ENCODE results near the gene NCKAP5.

NCKAP5 gene

DNA sequence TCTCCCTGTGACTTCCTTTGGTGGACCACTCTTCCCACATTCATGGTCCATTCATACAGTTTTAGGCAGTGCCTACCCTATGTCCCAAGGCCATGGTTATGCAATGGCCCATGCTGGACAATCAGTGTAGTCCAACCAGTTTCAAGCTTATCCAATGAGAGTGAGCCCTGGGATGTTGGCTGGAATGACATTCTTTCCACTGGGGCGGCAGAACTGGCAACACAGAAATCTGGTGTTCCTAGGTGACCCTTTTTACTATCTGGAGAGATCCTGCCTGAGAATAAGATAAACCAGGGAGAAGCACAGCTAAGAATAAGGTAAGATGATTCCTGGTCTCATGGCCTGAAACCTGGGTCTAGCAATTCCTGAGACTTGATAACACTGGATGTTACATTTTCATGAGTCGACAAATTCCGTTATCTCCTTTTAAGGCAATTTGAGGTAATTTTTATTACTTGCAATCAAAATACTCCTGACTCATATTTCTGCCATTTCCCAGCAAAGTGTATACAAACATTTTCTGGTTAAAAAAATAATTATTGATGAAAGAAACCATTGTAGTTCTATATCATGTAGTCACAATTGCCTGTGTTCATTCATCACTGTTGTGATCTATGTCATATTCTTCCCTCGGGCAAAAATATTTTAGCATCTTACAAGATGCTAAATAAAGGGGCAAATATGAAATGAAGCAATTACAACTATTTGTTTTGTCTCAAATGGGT lies 626.8 kb downstream of the NCKAP5 start:
- DNase-seq (ENCODE audit: low spot score) = no peak

DNA sequence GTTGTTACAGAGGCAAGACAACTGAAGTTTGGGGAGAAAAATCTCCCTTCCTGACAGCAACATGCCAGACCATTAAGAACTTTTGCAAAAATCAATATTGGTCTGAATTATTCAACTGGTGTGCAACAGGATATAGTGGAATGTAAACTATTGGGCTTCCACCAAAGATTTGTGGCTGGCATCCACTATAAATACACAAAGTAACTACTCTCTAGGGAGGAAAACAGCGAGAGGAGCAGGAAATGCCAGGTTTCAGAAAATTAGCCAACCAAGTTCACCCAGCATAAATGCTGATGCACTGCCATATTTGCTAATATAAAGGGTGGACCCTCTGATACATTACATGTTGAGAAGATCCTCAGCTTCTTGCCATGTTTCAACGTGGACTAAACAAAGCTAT lies 630.6 kb downstream of the NCKAP5 start:
- no peak for DNase-seq (ENCODE audit: low spot score)

DNA sequence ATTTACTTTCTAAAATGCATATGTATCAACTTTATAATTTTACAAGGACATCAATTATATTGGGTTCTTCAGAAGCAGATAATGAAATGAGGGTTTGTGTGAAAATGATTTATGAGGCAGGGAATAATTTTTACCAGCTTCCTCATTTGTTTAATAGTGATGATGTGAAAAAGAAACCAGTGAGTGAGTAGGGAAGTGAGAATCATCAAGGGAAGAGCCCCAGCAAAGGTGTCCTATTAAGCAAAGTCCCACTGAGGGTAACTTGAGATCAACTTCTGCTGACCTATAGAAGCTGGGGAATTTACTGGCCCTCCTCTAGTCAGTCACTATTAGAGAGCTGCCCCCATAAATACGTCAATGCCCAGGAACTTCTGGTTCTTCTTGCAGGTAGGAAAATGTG lies 631.5 kb downstream of the NCKAP5 start:
- DNase-seq (ENCODE audit: low spot score) = no peak

DNA sequence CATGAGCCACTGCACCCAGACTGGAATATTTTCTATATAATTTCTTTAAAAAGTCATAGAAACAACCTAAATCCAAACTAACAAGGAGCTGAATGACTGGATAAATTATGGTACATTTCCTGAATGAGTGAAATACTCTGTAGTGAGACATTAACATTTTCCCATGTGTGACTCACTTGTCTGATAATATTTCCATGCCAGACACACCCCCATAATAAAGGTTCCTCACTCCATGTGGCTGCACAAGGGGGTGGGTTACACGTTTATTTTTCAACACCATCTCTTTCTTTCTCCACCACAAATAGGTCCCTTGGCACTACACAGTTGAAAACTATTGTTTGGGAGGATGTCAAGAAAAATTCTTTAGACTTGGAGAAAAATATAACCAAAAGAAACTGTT lies 632.0 kb downstream of the NCKAP5 start:
- no peak for DNase-seq (ENCODE audit: low spot score)

GRCh38 chr2:132929786-132930185 lies 638.5 kb downstream of the NCKAP5 start:
- DNase-seq (ENCODE audit: low spot score) = no peak

- DNase-seq (ENCODE audit: low spot score) = no peak
Measured at GRCh38 chr2:132923787-132924186, 644.5 kb downstream of the NCKAP5 start.

DNA sequence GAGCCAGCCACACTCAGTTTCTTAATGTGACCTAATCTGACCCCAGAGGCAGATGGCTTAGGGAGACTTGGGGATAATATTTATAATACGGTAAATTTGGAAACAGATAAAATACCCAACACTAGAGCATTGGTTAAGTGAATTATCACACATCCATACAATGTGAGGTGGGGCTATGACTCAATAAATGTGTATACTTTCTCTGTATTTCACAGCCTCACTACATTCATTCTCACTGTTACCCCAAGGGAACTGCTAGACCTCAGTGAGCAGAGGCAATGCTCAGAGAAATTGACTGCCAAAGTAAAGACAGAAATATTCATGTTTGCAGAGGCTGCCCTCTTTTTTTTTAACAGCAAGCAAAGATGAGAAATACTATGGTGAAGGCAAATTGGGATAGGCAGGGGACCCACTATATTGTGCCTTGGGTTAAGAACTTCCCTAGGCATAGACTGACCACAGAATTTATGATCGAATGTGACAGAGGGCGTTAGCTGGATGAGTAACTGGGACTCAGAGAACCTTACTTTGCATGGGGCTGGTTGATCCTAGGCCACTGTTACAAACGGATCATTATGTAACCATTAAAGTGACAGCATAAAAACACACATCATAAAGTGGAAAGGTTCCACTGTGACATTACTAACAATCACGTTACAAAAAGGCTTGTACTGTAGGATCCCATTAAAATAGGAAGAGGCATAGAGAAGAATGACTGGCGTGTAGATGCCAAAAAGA lies 652.3 kb downstream of the NCKAP5 start:
- no peak for DNase-seq (ENCODE audit: low spot score)

GRCh38 chr2:132911726-132912724 lies 656.2 kb downstream of the NCKAP5 start:
- DNase-seq (ENCODE audit: low spot score) = peak; percentile 16

DNA sequence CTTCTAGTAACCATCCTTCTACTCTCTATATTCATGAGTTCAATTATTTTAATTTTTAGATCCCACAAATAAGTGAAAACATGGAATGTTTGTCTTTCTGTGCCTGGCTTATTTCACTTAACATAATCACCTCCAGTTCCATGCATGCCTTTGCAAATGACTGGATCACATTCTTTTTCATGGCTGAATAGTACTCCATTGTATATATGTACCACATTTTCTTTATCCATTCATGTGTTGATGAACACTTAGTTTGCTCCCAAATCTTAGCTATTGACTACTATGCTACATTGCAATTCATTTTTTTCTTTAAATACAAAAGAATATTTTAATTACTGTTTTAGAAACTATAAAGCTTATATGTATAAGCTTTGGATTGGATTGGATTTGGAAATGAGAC lies 657.8 kb downstream of the NCKAP5 start:
- no peak for DNase-seq (ENCODE audit: low spot score)

DNA sequence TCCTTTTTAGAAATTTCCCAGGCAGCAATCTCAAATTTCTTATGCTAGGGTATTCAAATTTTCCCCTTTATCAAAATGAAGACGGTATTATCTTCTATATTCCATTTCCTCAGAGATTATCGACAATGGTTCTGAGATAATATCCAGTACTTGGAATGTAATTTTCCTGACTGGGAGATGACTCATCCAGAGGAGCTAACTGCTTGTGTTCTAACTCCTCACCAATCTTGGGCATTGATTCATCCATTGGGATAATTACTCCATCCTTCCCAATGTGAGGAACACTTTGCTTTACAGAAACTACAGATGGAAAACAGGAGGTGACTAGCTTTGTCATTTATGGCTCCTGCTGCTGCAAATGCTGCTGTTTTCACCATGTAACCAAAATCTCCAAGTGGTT lies 658.8 kb downstream of the NCKAP5 start:
- DNase-seq (ENCODE audit: low spot score) = no peak

DNA sequence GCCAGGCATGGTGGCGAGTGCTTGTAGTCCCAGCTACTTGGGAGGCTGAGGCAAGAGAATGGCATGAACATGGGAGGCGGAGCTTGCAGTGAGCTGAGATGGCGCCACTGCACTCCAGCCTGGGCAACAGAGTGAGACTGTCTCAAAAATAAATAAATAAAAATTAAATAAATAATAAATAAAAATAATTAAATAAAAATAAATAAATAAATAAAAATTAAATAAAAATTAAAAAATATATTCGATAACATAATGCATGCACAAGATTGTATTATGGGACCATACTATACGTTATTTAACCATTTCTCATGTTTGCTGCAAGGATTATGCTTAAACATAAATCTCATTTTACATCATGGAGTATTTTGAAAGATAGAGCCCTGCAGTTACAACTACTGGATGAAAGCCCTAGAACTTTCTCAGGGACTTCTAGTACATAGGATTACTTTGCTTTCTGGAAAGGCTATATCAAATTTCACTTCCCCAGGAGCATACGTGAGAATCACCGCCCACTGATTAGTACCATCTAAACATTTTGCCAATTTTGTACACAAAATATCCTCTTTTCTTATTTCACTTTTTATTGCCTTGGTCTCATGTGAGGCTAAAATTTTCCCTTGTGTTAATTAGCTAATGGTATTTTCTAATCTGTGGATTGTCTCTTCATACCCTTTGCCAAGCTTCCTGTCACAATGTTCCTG lies 664.0 kb downstream of the NCKAP5 start:
- no peak for DNase-seq (ENCODE audit: low spot score)

- no peak for DNase-seq (ENCODE audit: low spot score)
Measured at GRCh38 chr2:132902626-132903025, 665.6 kb downstream of the NCKAP5 start.

DNA sequence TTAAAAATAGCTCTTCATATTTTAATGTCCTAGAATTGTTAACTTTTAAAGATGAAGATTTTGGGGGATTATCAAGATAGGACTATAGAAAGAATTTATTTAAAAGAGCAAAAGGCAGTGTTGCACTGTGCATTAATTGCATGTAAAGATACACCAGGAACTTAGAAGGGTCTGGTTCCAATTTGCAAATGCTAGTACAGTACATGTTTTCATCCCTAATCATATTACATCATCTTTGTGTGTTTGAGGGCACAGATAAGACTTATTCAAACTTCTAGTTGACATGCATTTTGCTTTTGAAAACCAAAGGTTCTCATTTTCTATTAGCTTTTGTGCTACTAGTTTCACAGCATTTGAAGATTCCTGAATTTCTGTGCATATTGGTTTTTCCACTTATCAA lies 666.6 kb downstream of the NCKAP5 start:
- DNase-seq (ENCODE audit: low spot score) = no peak

GRCh38 chr2:132897111-132897510 lies 671.2 kb downstream of the NCKAP5 start:
- no peak for DNase-seq (ENCODE audit: low spot score)

DNA sequence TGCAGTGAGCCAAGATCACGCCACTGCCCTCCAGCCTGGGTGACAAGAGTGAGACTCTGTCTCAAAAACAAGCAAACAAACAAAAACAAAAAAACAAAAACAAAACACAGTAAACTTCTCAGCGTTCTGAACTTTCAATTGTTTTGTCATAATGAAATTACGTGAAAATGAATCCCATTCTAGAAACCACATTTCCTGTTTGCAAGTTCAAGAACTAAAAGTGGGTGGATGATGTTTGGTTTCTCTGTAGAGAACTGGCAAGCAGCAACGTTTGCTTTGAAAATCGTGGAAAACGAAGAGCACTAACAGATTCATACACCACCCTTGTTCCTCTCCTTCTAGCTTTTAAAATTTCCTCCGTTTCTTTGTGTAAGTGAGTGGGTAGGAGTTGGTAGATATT lies 672.2 kb downstream of the NCKAP5 start:
- no peak for DNase-seq (ENCODE audit: low spot score)

GRCh38 chr2:132891498-132891897 lies 676.8 kb downstream of the NCKAP5 start:
- DNase-seq (ENCODE audit: low spot score) = no peak

DNA sequence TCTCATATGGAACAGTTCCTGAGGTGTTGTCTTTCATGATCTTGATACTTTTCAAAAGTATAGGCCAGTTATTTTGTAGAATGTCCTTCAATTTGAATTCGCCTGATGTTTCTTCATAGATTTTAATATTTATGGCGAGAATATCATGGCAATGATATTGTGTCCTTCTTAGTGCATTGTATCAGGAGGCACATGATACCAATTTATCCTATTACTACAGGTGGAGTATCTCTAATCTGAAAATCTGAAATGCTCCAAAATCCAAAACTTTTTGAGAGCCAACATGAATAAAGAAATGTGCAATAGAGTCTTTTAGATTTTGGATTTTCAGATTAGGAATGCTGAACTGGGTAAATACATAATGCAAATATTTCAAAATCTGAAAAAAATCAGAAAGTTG lies 681.7 kb downstream of the NCKAP5 start:
- no peak for DNase-seq (ENCODE audit: low spot score)

DNA sequence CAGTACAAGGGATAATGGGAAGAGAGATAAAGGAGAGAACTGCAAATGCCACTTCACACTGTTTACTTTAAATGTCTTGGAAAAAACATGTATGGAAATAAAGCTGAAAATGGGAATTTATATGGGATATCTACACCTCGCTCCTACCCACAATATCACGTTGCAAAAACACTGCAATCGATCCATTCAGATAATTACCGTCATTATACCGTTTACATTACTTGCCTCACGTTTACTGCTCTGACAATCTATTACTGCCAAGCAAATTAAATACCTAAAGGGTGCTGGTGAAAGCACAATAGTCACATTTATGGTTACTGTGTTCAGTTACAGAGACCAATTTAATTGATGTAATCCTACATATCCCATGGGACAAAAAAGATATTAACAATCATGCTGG lies 683.6 kb downstream of the NCKAP5 start:
- DNase-seq (ENCODE audit: low spot score) = no peak

GRCh38 chr2:132884292-132884691 lies 684.0 kb downstream of the NCKAP5 start:
- no peak for DNase-seq (ENCODE audit: low spot score)

- no peak for DNase-seq (ENCODE audit: low spot score)
Measured at GRCh38 chr2:132883430-132883829, 684.8 kb downstream of the NCKAP5 start.

GRCh38 chr2:132881546-132881945 lies 686.7 kb downstream of the NCKAP5 start:
- no peak for DNase-seq (ENCODE audit: low spot score)

- no peak for DNase-seq (ENCODE audit: low spot score)
Measured at GRCh38 chr2:132877923-132878322, 690.3 kb downstream of the NCKAP5 start.

All from globus pallidus (tissue), 1 donor.